ENCODE results near the gene PIK3CG.

DNA sequence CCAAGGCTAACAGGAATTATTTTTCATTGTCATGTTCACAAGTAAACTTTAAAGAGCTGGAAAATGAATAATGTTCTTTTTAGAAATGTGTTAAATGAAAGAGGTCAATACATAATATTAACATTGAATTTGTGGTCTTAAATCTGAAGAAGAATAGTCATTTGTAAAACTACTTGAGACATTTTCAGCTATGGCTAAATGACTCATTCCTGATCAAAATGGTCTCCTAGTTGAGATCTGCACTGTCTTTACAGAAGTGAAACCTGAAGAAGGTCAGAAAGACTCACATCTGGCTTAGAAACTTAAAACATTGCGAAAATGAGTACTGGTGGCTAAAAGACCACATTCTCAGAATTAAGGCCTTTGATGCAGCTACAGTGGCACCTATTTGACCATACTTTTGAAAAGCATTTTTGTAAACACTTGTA, 5.9 kb downstream of the PIK3CG start:
- TF ChIP-seq, protein P1, sequence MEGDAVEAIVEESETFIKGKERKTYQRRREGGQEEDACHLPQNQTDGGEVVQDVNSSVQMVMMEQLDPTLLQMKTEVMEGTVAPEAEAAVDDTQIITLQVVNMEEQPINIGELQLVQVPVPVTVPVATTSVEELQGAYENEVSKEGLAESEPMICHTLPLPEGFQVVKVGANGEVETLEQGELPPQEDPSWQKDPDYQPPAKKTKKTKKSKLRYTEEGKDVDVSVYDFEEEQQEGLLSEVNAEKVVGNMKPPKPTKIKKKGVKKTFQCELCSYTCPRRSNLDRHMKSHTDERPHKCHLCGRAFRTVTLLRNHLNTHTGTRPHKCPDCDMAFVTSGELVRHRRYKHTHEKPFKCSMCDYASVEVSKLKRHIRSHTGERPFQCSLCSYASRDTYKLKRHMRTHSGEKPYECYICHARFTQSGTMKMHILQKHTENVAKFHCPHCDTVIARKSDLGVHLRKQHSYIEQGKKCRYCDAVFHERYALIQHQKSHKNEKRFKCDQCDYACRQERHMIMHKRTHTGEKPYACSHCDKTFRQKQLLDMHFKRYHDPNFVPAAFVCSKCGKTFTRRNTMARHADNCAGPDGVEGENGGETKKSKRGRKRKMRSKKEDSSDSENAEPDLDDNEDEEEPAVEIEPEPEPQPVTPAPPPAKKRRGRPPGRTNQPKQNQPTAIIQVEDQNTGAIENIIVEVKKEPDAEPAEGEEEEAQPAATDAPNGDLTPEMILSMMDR (IDR thresholded peaks at IDR 0.05), result no peak
- no peak for TF ChIP-seq POLR2A (IDR thresholded peaks at IDR 0.05)
